ENCODE measurements around the gene TRMU. TPM values are rescaled to one million over a fixed set of nuclear protein-coding genes. Genes with fewer than 3 reads are reported as not detected.

The TRMU gene
- total RNA-seq, 1 experiment from 2014 or later, result 48.8 TPM

- intact Hi-C loops (cut with micrococcal nuclease; ENCODE audit: unreplicated experiment) (no loop called here), in situ Hi-C loops (cut with HindIII; ENCODE audit: low pct_unique_long_range_greater_than_20kb, low sequenced_read_pairs) (loop anchor here (25.0 kb wide), 1 partner anchor 305 kb away; no protein-coding TSS in a partner anchor)
- no TSS peak for BruUV-seq (replicated peaks)
- ATAC-seq (no peak), DNase-seq (ENCODE audit: low read depth, low spot score) (no peak)
- Histone ChIP-seq H3K4me1 (ENCODE audit: control insufficient read depth, insufficient read depth, low read length) (no peaks in the 10 kb centered on the region), H3K27me3 (ENCODE audit: control insufficient read depth, insufficient read depth, low read length) (no peaks in the 10 kb centered on the region), H3K4me3 (ENCODE audit: low read depth in 2 of 2, low read length in 2 of 2) (no peak overlapping the region), H3K36me3 (ENCODE audit: control insufficient read depth, insufficient read depth, low read length) (peaks cover 4% of the 10 kb centered on the region; the same call in 1 of the 2 replicates), H3K9me3 (ENCODE audit: control insufficient read depth, insufficient read depth, low read depth, low read length) (no peaks in the 10 kb centered on the region), H3K27ac (ENCODE audit: low read length) (no peak overlapping the region)
- no peak for TF ChIP-seq SIN3A (IDR thresholded peaks at IDR 0.05; ENCODE audit: borderline replicate concordance, insufficient read depth, low read depth, low read length)
- no peak for TF ChIP-seq POLR2AphosphoS5 (IDR thresholded peaks at IDR 0.05; ENCODE audit: low read depth, low read length)
- TF ChIP-seq, protein P1, sequence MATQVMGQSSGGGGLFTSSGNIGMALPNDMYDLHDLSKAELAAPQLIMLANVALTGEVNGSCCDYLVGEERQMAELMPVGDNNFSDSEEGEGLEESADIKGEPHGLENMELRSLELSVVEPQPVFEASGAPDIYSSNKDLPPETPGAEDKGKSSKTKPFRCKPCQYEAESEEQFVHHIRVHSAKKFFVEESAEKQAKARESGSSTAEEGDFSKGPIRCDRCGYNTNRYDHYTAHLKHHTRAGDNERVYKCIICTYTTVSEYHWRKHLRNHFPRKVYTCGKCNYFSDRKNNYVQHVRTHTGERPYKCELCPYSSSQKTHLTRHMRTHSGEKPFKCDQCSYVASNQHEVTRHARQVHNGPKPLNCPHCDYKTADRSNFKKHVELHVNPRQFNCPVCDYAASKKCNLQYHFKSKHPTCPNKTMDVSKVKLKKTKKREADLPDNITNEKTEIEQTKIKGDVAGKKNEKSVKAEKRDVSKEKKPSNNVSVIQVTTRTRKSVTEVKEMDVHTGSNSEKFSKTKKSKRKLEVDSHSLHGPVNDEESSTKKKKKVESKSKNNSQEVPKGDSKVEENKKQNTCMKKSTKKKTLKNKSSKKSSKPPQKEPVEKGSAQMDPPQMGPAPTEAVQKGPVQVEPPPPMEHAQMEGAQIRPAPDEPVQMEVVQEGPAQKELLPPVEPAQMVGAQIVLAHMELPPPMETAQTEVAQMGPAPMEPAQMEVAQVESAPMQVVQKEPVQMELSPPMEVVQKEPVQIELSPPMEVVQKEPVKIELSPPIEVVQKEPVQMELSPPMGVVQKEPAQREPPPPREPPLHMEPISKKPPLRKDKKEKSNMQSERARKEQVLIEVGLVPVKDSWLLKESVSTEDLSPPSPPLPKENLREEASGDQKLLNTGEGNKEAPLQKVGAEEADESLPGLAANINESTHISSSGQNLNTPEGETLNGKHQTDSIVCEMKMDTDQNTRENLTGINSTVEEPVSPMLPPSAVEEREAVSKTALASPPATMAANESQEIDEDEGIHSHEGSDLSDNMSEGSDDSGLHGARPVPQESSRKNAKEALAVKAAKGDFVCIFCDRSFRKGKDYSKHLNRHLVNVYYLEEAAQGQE (IDR thresholded peaks at IDR 0.05; ENCODE audit: insufficient read depth in 1 of 2, low read depth in 2 of 2, low read length in 1 of 2), result no peak
- no peak for TF ChIP-seq CTCF (IDR thresholded peaks at IDR 0.05)
- TF ChIP-seq TCF7L2 (IDR thresholded peaks at IDR 0.05; ENCODE audit: low read depth, low read length), result no peak
- ChIA-PET CTCF (no interaction called here), POLR2A (no interaction called here)
Observed at GRCh38 chr22:46317646-46318045, 17.9 kb upstream of the TRMU start.

DNA sequence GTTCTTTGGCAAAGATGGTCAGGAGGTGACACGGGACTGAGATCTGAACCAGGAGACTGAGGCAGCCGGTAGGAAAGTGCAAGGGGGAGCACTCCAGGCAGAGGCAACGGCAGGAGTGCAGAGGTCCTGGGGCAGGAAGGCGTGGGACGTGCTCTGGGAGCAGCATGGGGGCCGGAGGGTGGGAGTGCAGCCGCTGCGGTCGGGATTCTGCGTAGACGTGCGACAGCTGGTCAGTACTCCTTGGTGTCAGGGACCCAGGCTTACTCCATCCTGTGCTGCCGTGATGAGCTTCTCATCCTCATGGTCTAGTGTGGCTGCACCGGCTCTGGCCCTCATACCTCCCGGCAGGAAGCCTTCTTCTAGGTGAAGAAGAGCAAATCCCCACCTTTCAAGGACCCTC lies 16.9 kb upstream of the TRMU start:
- Histone ChIP-seq H3K4me1 (ENCODE audit: control insufficient read depth, insufficient read depth, low read length) (no peaks in the 10 kb centered on the region), H3K4me3 (ENCODE audit: low read depth in 2 of 2, low read length in 2 of 2) (no peak overlapping the region), H3K27me3 (ENCODE audit: control insufficient read depth, insufficient read depth, low read length) (no peaks in the 10 kb centered on the region), H3K9me3 (ENCODE audit: control insufficient read depth, insufficient read depth, low read depth, low read length) (no peaks in the 10 kb centered on the region), H3K27ac (ENCODE audit: low read length) (no peak overlapping the region), H3K36me3 (ENCODE audit: control insufficient read depth, insufficient read depth, low read length) (peaks cover 4% of the 10 kb centered on the region; the same call in 1 of the 2 replicates)
- ATAC-seq (no peak), DNase-seq (ENCODE audit: low read depth, low spot score) (no peak)
- ChIA-PET POLR2A (no interaction called here), CTCF (no interaction called here)
- in situ Hi-C loops (cut with HindIII; ENCODE audit: low pct_unique_long_range_greater_than_20kb, low sequenced_read_pairs), result loop anchor here (25.0 kb wide), 1 partner anchor 306 kb away; no protein-coding TSS in a partner anchor
- BruUV-seq (replicated peaks), result no TSS peak
- TF ChIP-seq, protein P1 (IDR thresholded peaks at IDR 0.05; ENCODE audit: insufficient read depth in 1 of 2, low read depth in 2 of 2, low read length in 1 of 2), result no peak
- TF ChIP-seq CTCF (IDR thresholded peaks at IDR 0.05) (no peak), POLR2AphosphoS5 (IDR thresholded peaks at IDR 0.05; ENCODE audit: low read depth, low read length) (no peak), SIN3A (IDR thresholded peaks at IDR 0.05; ENCODE audit: borderline replicate concordance, insufficient read depth, low read depth, low read length) (no peak), TCF7L2 (IDR thresholded peaks at IDR 0.05; ENCODE audit: low read depth, low read length) (no peak)
- intact Hi-C loops (cut with micrococcal nuclease; ENCODE audit: unreplicated experiment), result no loop called here
